GM19324 (cell line): ENCODE results near the gene ZNF234.
A peak's percentile ranks its signal among the peaks of the same experiment; 100 is the strongest.
"Not testable (repeated sequence)": the region's sequence is repeated elsewhere in the genome, so short reads cannot be mapped to it uniquely, and the experiment has no call there.

Experiments used
- ATAC-seq: cut with Tn5 transposase; IDR thresholded peaks from one replicate; pipeline ENCODE4 v1.9.1; 2021; ENCODE audit warnings: mild to moderate bottlenecking, moderate library complexity; ENCODE audit not compliant: unreplicated experiment, low FRiP score

Gene ZNF234

GRCh38 chr19:44176590-44176989, 35.2 kb downstream of the ZNF234 start:
- ATAC-seq: no peak

DNA sequence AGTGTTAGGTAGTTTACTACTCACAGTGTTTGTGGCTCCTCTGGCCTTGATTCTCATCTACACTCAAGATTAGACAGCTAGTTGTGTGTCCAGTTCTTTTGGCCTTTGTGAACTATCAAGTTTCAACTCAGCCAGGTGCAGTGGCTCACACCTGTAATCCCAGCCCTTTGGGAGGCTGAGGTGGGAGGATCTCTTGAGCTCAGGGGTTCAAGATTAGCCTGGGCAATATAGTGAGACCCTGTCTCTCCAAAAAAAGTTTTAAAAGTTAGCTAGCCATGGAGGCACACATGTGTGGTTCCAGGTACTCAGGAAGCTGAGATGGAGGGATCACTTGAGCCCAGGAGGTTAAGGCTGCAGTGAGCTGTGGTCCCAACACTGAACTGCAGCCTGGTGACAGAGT, 39.6 kb downstream of the ZNF234 start:
- ATAC-seq: no peak

DNA sequence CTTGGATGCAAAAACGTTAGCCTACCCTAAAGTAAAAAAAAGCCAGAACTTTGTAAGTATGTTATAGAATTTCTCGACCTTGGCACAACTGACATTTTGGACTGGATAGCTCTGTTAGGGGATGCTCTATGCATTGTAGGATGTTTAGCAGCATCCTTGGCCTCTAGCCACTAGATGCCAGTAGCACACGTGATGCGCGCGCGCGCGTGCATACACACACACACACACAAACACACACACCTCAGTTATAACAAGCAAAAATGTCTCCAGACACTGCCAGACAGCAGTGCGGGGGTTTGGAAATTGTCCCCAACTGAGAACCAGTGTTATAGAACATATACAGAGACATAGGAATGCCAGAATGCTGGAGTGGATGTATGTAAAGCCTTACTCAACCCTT, 40.8 kb downstream of the ZNF234 start:
- ATAC-seq: no peak

DNA sequence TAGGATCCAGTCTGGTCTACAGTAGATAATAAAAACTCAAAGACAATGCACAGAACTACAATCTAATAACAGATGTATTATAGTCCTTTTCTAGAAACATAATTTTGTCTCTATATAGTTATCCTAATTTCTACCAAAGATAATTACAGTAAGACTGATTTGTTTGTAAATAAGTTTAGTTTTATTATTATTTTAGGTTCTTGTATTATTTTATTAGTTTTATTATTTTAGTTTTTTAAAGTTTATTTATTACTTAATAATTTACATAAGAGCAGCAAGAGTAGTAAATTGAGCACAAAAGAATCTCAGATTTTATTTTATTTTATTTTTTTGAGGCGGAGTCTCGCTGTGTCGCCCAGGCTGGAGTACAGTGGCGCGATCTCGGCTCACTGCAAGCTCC, 48.7 kb downstream of the ZNF234 start:
- no peak for ATAC-seq

DNA sequence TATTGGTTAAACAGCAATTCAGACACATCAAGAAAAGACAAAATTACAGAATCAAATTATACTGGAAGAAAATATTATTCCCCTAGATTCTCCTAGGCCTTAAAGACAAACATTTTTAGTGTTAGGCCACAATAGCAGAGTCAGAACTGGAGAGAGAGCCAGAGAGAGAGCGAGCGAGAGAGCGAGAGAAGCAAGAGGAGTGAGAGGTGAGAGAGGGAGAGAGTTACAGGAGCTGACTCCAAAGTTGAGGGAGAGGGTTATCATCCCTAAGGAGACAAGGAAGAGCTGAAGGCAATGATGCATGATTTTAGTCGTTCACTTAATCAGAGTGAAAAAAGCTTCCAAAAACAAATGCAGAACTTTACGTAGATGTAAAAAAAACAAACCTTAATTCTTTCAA, 50.8 kb downstream of the ZNF234 start:
- no peak for ATAC-seq

DNA sequence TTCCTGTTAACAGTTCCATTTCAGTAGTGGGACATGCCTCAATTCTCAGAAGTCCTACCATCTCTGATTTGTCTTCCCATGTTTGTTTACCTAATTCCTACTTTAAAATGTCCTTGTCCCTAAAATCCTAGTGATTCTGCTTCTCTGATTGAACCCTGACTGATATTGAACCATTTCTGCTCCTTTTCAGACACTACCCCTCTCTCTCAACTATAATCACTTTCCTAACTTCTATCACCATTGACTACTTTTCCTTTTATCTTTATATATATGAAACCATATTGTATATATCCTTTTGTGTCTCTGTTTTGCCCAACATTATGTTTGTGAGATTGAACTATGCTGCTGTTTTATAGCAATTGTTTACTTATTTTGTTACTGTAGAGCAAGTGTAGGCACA, 55.4 kb downstream of the ZNF234 start:
- ATAC-seq: no peak

DNA sequence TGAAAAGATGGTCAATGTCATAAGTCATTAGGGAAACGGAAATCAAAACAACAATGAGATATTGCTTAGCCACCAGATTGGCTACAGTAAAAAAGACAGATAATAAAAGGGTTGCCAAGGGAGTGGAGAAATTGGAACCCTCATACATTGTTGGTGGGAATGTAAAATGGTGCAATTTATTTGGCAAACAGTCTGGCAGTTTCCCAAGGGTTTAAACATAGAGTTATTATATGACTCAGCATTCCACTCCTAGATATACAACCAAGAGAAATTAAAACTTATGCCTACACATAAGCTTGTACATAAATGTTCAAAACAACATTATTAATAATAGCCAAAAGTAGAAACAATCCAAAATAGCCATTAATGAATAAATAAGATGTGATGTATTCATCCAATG, 61.1 kb downstream of the ZNF234 start:
- ATAC-seq: no peak

DNA sequence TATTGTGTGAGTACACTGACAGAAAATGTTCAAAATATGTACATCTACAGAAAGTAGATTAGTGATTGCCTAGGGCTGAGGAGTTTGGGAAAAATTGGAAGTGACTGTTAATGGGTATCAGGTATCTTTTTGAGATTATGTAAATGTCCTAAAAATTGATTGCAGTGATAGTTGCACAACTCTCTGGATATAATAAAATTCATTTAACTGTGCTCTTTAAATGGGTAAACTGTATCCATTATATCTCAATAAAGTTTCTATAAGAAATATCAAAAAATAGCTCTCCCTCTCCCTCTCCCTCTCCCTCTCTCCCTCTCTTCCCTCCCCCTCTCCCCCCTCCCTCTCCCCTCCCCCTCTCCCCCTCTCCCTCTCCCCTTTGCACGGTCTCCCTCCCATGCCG, 61.6 kb downstream of the ZNF234 start:
- ATAC-seq: no peak

DNA sequence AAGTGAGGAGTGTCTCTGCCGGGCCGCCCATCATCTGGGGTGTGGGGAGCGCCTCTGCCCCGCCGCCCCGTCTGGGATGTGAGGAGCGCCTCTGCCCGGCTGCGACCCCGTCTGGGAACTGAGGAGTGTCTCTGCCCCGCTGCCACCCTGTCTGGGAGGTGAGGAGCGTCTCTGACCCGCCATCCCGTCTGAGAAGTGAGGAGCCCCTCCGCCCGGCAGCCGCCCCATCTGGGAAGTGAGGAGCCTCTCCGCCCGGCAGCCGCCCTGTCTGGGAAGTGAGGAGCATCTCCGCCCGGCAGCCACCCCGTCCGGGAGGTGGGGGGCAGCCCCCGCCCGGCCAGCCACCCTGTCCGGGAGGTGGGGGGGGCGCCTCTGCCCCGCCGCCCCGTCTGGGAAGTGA, 62.5 kb downstream of the ZNF234 start:
- ATAC-seq: not testable (repeated sequence)

DNA sequence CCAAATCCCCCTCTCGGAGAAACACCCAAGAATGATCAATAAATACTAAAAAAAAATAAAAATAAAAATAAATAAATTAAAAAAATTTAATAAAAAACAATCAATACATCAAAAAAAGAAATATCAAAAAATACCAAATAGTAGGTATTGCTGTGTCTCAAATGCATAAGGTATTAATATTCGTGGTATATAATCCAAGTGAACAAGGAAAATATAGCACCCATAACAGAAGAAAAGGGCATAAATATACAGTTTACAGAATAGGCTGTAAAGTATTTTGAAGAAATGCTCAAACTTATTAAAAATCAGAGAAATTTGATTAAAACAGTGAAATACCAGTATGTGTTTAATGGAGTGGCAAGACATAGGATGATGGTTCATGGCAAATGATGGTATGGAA, 63.4 kb downstream of the ZNF234 start:
- ATAC-seq: no peak

DNA sequence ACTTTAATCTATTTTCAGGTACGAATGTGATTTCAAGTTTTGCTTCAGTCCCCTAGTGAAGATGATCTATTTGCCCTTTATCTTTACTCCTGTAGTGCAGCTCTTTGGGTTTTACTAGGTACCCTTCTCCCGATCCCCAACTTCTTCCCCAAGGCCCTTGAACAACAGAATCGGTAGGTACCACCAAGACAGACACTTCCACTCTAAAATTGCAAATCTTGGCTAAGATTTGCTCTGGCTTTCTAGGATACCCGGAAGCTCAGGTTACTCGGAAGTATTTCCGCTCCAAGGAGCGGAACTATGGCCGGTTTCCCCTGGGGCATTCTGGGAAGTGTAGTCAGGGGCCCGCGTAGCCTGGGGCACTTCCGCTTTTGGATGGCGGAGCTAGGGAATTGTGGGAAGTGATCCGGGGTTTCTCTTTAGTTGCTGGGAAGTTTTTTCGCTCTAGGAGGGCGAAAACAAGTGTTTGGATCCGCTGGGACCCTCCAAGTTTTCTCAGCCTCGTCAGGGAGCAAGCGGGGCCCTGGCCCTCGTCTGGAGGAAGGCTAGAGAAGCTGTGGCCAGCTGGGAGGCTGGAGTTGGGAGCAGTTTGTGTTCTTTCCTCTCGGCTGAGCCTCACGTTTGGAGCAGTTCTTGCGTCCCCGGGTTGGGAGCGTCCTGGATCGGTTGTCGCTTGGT, 65.9 kb downstream of the ZNF234 start:
- peak; percentile 95 for ATAC-seq
